Measurements from ENCODE around the gene NOXO1.
A peak's percentile ranks its signal among the peaks of the same experiment; 100 is the strongest.

Gene NOXO1

GRCh38 chr16:1987198-1987597, 5.9 kb upstream of the NOXO1 start:
- Histone ChIP-seq H3K4me3 (ENCODE audit: low read depth in 1 of 2, low read length in 2 of 2) (no peak overlapping the region), H3K9me3 (ENCODE audit: control insufficient read depth in 1 of 2, low read length in 2 of 2) (no peaks in the 10 kb centered on the region), H3K4me1 (ENCODE audit: control insufficient read depth in 1 of 2, insufficient read depth in 2 of 2, low read length in 2 of 2) (peaks cover 58% of the 10 kb centered on the region in 2 donors), H3K9ac (ENCODE audit: low read depth in 1 of 2, low read length in 2 of 2) (no peak overlapping the region), H3K36me3 (ENCODE audit: control insufficient read depth in 1 of 2, insufficient read depth in 2 of 2, low read length in 2 of 2) (peaks cover 17 to 18% of the 10 kb centered on the region in 2 donors), H3K27ac (ENCODE audit: low read depth, low read length) (no peak overlapping the region), H3K27me3 (ENCODE audit: control insufficient read depth in 1 of 2, insufficient read depth in 2 of 2, low read length in 2 of 2) (peaks cover 22 to 26% of the 10 kb centered on the region in 2 donors)

- Histone ChIP-seq H3K9ac (ENCODE audit: low read depth in 1 of 2, low read length in 2 of 2) (peak overlapping the region; percentile 77 to 79), H3K9me3 (ENCODE audit: control insufficient read depth in 1 of 2, low read length in 2 of 2) (no peaks in the 10 kb centered on the region), H3K27me3 (ENCODE audit: control insufficient read depth in 1 of 2, insufficient read depth in 2 of 2, low read length in 2 of 2) (peaks cover 21 to 29% of the 10 kb centered on the region in 2 donors), H3K36me3 (ENCODE audit: control insufficient read depth in 1 of 2, insufficient read depth in 2 of 2, low read length in 2 of 2) (peaks cover 17 to 18% of the 10 kb centered on the region in 2 donors), H3K4me3 (ENCODE audit: low read depth in 1 of 2, low read length in 2 of 2) (peak overlapping the region; percentile 75 to 86), H3K27ac (ENCODE audit: low read depth, low read length) (peak overlapping the region; percentile 69), H3K4me1 (ENCODE audit: control insufficient read depth in 1 of 2, insufficient read depth in 2 of 2, low read length in 2 of 2) (peaks cover 61 to 63% of the 10 kb centered on the region in 2 donors)
These were observed 4.3 kb upstream of the NOXO1 start for GRCh38 chr16:1985466-1986150.

GRCh38 chr16:1984347-1985225, 3.3 kb upstream of the NOXO1 start:
- Histone ChIP-seq H3K9me3 (ENCODE audit: control insufficient read depth in 1 of 2, low read length in 2 of 2) (no peaks in the 10 kb centered on the region), H3K36me3 (ENCODE audit: control insufficient read depth in 1 of 2, insufficient read depth in 2 of 2, low read length in 2 of 2) (peaks cover 17 to 18% of the 10 kb centered on the region in 2 donors), H3K9ac (ENCODE audit: low read depth in 1 of 2, low read length in 2 of 2) (peak overlapping the region; percentile 77 to 79), H3K27me3 (ENCODE audit: control insufficient read depth in 1 of 2, insufficient read depth in 2 of 2, low read length in 2 of 2) (peaks cover 22 to 26% of the 10 kb centered on the region in 2 donors), H3K4me3 (ENCODE audit: low read depth in 1 of 2, low read length in 2 of 2) (peak overlapping the region; percentile 75 to 86), H3K4me1 (ENCODE audit: control insufficient read depth in 1 of 2, insufficient read depth in 2 of 2, low read length in 2 of 2) (peaks cover 63 to 68% of the 10 kb centered on the region in 2 donors), H3K27ac (ENCODE audit: low read depth, low read length) (peak overlapping the region; percentile 69)

- H3K4me3 ChIP-seq (ENCODE audit: low read depth in 1 of 2, low read length in 2 of 2) = peak within 1 kb of the TSS; percentile 78 to 86
- H3K4me1 ChIP-seq (ENCODE audit: control insufficient read depth in 1 of 2, insufficient read depth in 2 of 2, low read length in 2 of 2) = peaks cover 55 to 66% of the 10 kb centered on the region in 2 donors
- peaks cover 17 to 18% of the 10 kb centered on the region in 2 donors for H3K36me3 ChIP-seq (ENCODE audit: control insufficient read depth in 1 of 2, insufficient read depth in 2 of 2, low read length in 2 of 2)
- peak within 1 kb of the TSS; percentile 73 for H3K27ac ChIP-seq (ENCODE audit: low read depth, low read length)
- H3K9me3 ChIP-seq (ENCODE audit: control insufficient read depth in 1 of 2, low read length in 2 of 2) = no peaks in the 10 kb centered on the region
- H3K27me3 ChIP-seq (ENCODE audit: control insufficient read depth in 1 of 2, insufficient read depth in 2 of 2, low read length in 2 of 2) = peaks cover 14 to 18% of the 10 kb centered on the region in 2 donors
- H3K9ac ChIP-seq (ENCODE audit: low read depth in 1 of 2, low read length in 2 of 2) = peak within 1 kb of the TSS; percentile 77 to 79
These were observed 2.5 kb upstream of the NOXO1 start, which contains the start of gene GFER for GRCh38 chr16:1983544-1984346. GFER (plus strand) TSS chr16:1984193; CDS start chr16:1984219, 26 bp downstream.

GRCh38 chr16:1982991-1983543, 1.8 kb upstream of the NOXO1 start:
- Histone ChIP-seq H3K36me3 (ENCODE audit: control insufficient read depth in 1 of 2, insufficient read depth in 2 of 2, low read length in 2 of 2) (peaks cover 17 to 24% of the 10 kb centered on the region in 2 donors), H3K9ac (ENCODE audit: low read depth in 1 of 2, low read length in 2 of 2) (peak overlapping the region; percentile 76 to 79), H3K9me3 (ENCODE audit: control insufficient read depth in 1 of 2, low read length in 2 of 2) (no peaks in the 10 kb centered on the region), H3K27me3 (ENCODE audit: control insufficient read depth in 1 of 2, insufficient read depth in 2 of 2, low read length in 2 of 2) (peaks cover 10 to 15% of the 10 kb centered on the region in 2 donors), H3K27ac (ENCODE audit: low read depth, low read length) (peak overlapping the region; percentile 73), H3K4me3 (ENCODE audit: low read depth in 1 of 2, low read length in 2 of 2) (peak overlapping the region; percentile 70 to 78), H3K4me1 (ENCODE audit: control insufficient read depth in 1 of 2, insufficient read depth in 2 of 2, low read length in 2 of 2) (peaks cover 51 to 73% of the 10 kb centered on the region in 2 donors)

GRCh38 chr16:1982013-1982433, 754 bp upstream of the NOXO1 start:
- Histone ChIP-seq H3K27ac (ENCODE audit: low read depth, low read length) (peak overlapping the region; percentile 15), H3K36me3 (ENCODE audit: control insufficient read depth in 1 of 2, insufficient read depth in 2 of 2, low read length in 2 of 2) (peaks cover 15 to 30% of the 10 kb centered on the region in 2 donors), H3K27me3 (ENCODE audit: control insufficient read depth in 1 of 2, insufficient read depth in 2 of 2, low read length in 2 of 2) (peaks cover 10 to 15% of the 10 kb centered on the region in 2 donors), H3K4me1 (ENCODE audit: control insufficient read depth in 1 of 2, insufficient read depth in 2 of 2, low read length in 2 of 2) (peaks cover 51 to 73% of the 10 kb centered on the region in 2 donors), H3K4me3 (ENCODE audit: low read depth in 1 of 2, low read length in 2 of 2) (no peak overlapping the region), H3K9ac (ENCODE audit: low read depth in 1 of 2, low read length in 2 of 2) (peak overlapping the region in 1 of 2 donors; percentile 40), H3K9me3 (ENCODE audit: control insufficient read depth in 1 of 2, low read length in 2 of 2) (no peaks in the 10 kb centered on the region)

DNA sequence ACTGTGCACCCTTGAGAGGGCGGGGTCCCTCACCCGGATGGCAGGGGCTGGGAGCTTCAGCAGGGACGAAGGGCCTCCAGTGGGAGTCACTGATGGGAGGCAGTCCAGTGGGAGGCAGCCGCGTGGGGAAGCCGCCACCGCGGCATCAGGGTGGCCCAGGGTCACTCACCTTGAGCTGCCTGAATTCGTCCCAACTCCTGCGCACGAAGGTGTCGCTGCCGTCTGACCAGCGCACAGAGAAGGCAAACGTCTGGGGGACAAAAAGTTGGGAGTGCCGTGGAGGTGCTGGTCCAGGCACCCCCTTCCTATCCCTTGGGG, 540 bp downstream of the NOXO1 start:
- H3K27me3 ChIP-seq (ENCODE audit: control insufficient read depth in 1 of 2, insufficient read depth in 2 of 2, low read length in 2 of 2) = peaks cover 10 to 15% of the 10 kb centered on the region in 2 donors

DNA sequence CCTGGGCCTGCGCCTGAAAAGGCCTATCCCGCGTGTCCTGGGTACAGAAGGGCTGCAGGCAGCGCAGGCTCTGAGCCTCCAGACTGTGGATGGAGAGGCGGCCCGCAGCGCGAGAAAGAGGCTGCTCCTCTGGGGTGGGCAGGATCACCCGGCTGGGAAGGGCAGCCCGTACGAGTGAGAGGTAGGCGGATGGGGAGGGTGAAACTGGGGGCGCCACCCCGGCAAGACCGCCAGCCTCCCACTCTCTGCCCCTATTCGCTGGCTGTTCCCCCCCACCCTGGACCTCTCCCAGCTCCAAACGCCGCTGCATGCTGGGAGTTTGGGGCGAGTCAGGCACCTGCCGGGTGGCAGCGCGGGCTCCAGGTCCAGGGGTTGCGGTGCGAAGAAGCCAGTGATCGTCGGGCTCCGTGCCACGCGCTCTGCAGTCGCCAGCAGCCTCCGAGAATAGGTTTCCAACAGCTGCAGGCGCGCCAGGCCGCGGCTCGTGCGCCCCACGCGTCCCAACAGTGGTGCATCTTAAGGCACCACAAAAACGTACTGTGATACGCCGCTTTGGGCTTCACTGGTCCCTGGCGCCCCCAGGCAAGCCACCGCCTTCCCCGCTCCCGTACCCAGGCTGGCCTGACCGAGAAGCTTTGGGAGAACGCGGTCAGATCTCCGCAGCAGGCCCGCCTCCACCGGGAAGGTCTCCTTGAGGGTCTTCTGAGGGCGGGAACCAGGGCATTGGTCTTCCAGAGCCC, 1.1 kb downstream of the NOXO1 start:
- H3K9me3 ChIP-seq (ENCODE audit: control insufficient read depth in 1 of 2, low read length in 2 of 2) = no peaks in the 10 kb centered on the region
- peaks cover 10 to 15% of the 10 kb centered on the region in 2 donors for H3K27me3 ChIP-seq (ENCODE audit: control insufficient read depth in 1 of 2, insufficient read depth in 2 of 2, low read length in 2 of 2)
- peak overlapping the region; percentile 51 to 56 for H3K4me3 ChIP-seq (ENCODE audit: low read depth in 1 of 2, low read length in 2 of 2)
- peaks cover 38 to 60% of the 10 kb centered on the region in 2 donors for H3K4me1 ChIP-seq (ENCODE audit: control insufficient read depth in 1 of 2, insufficient read depth in 2 of 2, low read length in 2 of 2)
- peak overlapping the region; percentile 51 to 57 for H3K9ac ChIP-seq (ENCODE audit: low read depth in 1 of 2, low read length in 2 of 2)
- H3K27ac ChIP-seq (ENCODE audit: low read depth, low read length) = peak overlapping the region; percentile 66
- peaks cover 15 to 34% of the 10 kb centered on the region in 2 donors for H3K36me3 ChIP-seq (ENCODE audit: control insufficient read depth in 1 of 2, insufficient read depth in 2 of 2, low read length in 2 of 2)

More for the DNA sequence above, 540 bp downstream of the NOXO1 start:
- no peaks in the 10 kb centered on the region for H3K9me3 ChIP-seq (ENCODE audit: control insufficient read depth in 1 of 2, low read length in 2 of 2)
- no peak overlapping the region for H3K27ac ChIP-seq (ENCODE audit: low read depth, low read length)
- H3K9ac ChIP-seq (ENCODE audit: low read depth in 1 of 2, low read length in 2 of 2) = peak overlapping the region in 1 of 2 donors; percentile 32
- peak overlapping the region in 1 of 2 donors; percentile 51 for H3K4me3 ChIP-seq (ENCODE audit: low read depth in 1 of 2, low read length in 2 of 2)
- peaks cover 18 to 30% of the 10 kb centered on the region in 2 donors for H3K36me3 ChIP-seq (ENCODE audit: control insufficient read depth in 1 of 2, insufficient read depth in 2 of 2, low read length in 2 of 2)
- peaks cover 44 to 65% of the 10 kb centered on the region in 2 donors for H3K4me1 ChIP-seq (ENCODE audit: control insufficient read depth in 1 of 2, insufficient read depth in 2 of 2, low read length in 2 of 2)

All from duodenal mucosa (tissue), 2 donors.